Measurements from ENCODE around the gene PELI3.

DNA sequence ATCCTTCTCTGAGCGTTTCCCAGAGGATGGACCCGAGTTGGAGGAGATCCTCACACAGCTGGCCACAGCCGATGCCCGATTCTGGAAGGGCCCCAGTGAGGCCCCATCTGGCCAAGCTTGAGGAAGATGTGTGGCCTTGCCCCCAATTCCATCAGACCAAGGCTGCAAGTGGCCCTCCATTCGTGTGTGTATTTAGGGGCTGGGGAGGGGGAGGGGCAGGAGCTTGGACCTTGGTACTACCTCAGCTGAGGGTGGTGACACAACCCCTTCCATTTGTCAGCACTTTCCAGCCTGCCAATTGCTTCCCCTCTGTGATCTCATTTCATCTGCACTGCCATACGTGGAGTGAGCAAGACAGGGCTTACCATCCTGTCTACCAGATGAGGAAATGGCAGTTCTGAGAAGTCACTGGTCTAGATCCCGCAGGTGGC is 42.4 kb downstream of the PELI3 start:
- no peak for TF ChIP-seq CTCF (conservative IDR thresholded peaks at IDR 0.05; ENCODE audit: low read depth, low read length)
- TF ChIP-seq EZH2phosphoT487 (IDR thresholded peaks at IDR 0.05; ENCODE audit: borderline replicate concordance, low read length): no peak
- TF ChIP-seq EZH2 (IDR thresholded peaks at IDR 0.05; ENCODE audit: low read length, unreplicated experiment): no peak
